HG03354 (cell line): Measurements from ENCODE around the gene MMS19.
A peak's percentile ranks its signal among the peaks of the same experiment; 100 is the strongest.

Experiments used
- ATAC-seq: cut with Tn5 transposase; IDR thresholded peaks from one replicate; pipeline ENCODE4 v1.9.1; 2021; ENCODE audit warnings: mild to moderate bottlenecking; ENCODE audit not compliant: unreplicated experiment, poor library complexity, severe bottlenecking

The MMS19 gene, protein sequence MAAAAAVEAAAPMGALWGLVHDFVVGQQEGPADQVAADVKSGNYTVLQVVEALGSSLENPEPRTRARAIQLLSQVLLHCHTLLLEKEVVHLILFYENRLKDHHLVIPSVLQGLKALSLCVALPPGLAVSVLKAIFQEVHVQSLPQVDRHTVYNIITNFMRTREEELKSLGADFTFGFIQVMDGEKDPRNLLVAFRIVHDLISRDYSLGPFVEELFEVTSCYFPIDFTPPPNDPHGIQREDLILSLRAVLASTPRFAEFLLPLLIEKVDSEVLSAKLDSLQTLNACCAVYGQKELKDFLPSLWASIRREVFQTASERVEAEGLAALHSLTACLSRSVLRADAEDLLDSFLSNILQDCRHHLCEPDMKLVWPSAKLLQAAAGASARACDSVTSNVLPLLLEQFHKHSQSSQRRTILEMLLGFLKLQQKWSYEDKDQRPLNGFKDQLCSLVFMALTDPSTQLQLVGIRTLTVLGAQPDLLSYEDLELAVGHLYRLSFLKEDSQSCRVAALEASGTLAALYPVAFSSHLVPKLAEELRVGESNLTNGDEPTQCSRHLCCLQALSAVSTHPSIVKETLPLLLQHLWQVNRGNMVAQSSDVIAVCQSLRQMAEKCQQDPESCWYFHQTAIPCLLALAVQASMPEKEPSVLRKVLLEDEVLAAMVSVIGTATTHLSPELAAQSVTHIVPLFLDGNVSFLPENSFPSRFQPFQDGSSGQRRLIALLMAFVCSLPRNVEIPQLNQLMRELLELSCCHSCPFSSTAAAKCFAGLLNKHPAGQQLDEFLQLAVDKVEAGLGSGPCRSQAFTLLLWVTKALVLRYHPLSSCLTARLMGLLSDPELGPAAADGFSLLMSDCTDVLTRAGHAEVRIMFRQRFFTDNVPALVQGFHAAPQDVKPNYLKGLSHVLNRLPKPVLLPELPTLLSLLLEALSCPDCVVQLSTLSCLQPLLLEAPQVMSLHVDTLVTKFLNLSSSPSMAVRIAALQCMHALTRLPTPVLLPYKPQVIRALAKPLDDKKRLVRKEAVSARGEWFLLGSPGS

DNA sequence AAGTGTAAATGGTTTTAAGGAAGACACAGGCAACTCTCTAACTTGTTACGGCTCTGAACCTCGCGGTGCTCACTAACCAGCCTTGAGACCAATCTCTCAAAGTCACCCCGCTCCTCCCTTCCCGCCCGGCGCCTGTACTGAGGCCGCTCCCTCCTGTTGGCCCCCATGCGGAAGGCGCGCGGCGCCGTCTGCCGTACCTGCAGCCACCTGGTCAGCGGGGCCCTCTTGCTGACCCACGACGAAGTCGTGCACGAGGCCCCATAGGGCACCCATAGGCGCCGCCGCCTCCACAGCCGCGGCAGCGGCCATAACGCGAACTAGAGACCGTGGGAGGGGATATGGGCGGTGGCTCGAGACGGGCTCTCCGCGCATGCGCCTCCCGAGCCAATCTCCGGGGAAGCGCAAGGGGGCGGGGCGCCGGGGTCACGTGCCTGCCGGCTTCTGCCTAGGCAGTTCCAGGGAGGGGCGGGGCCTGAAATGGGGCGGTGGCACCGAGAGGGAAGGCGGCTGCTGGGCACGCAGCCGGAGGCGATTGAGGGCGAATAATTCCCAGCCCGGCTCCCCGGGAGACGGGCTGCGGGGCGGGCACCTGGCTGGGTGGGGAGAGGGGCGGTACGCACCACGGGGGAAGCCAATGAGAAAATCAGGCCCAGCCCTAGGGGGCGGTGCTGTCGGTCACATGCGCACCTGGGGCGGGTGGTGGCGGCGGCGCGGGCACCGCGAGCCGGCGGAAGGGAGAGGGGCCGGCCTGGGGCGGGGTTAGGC is at the start of gene MMS19:
Gene MMS19, minus strand, starts transcription at position 347 of the 765 bp plus-strand sequence. Its CDS starts 38 bp downstream, at position 309.
- peak; percentile 94 for ATAC-seq

DNA sequence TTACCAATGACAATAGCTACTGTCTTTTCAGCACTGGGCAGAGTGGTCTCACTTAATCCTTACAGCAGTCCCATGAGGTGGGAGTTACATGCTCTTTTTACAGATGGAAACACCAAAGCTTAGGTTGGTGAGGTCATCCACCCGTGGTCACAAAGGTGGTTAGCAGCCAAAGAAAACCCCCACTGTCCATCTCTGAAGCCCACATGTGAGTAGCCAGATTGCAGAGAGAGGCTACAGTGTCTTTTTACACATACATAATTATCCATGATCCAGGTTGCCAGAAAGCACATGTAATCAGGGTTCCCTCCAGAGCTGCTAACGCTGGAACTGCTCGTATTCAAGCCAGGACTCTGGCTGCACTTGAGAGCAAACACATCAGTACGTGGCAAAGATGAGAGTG is 49.7 kb upstream of the MMS19 start:
- no peak for ATAC-seq

DNA sequence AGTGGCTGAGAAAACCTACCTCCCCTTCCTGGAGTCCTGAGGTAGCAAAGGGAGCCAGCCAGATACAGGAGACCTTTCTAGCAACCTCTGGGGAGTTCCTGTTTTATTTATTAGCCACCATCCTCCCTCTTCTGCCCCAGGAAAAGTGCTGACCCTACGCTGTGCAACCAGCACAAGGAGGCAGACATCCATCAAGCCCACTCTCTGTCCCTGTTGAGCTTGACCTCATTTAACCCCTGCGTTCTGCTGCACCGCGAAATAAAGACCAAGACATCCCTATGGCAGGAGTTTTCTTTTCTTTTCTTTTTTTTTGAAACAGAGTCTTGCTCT is 49.0 kb upstream of the MMS19 start:
- ATAC-seq: no peak

DNA sequence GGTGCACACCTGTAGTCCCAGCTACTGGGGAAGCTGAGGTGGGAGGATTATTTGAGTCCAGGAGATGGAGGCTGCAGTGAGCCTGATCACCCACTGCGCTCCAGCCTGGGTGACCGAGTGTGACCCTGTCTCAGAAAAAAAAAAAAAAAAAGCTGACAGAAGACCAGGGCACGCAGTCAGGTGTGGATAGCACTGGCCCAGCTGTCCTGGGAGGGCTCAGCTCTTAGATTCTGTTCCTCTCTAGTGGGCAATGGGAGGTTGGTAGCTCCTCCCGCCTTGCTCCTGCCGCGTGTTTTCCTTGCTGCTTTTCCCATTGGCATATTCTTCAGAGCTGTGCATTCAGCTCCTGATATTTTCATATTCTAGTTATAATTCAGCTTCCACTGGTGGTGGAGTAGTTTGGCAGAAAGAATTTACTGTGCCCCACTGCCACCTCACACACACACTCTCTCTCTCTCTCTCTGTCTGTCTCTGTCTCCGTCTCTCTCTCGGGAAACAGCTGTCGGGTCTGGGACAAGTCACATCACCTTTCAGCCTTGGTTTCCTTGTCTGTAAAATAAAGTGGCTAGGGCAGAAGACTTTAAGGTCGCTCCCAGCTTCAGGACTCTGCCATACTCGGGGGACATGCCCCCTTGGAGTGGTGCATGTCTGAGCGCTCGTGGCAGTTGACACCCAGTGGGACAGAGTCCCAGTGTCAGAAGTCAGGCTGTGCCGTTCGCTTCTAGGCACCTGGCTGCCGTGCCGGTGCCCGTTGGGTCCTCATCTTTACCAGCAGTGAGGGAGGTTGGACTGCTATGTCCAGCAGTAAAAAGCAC is 48.4 kb upstream of the MMS19 start:
- no peak for ATAC-seq

DNA sequence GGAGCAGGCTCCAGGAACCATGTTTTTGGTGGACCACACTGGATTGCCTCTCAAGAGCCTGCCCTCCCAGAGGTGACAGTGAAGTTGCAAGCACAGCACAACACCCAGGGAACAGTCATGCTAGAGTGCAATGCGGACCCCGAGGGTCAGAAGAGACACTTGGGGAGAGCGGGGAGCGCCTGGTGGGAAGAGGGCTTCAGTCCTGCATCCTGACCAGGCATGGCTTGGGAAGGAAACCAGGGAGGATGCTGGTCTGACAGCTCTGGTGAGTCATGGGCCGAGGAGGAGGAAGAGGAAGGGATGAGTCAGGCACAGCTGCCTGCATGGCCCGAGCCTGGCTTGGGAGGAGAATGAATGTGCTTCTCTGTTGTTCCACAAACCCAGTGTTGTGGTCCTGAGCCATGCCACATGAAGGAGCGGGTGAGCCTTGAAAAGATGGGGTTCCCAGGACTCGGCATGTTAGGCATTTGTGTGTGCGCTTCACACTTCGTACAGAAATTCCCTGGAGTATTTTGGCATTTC is 44.9 kb upstream of the MMS19 start:
- ATAC-seq: no peak

DNA sequence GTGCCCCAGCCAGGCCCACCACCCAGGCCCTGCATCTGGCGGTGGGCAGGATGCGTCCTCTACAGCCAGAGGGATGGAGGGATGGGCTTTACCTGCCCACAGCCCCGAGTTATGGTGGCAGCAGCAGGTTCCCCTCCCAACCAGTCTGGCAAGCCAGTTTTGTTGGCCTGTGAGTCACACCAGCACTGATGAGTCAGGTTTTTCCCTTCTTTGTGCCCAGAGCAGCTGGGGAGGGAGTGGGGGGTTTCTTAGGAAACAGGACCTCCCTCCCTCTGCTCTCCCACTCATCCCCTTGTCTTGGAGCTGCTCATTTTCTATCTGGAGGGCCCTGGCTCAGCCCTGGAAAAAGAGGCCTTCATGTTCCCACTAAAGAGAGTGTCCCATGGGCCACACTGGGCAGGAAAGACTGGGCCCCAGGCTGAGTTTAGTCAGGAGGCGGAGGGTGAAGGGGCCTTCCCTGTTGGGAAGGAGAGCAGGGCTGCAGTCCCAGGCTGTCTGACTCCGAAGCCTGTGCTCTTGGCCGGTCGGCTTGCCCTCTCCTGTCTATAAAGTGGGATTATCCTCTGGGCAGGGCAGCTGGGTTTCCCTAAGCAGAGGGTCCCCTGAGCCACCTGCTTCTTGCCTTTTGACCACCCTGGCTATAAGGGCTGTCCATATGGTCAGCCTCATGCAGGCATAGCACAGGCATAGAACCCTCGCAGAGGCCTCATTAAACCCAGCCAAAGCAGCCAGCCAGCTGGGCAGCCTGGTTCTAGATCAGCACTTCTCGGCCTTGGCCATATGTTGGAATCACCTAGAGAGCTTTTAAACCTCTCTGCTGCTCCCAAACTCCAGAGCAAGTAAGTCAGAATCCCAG is 44.2 kb upstream of the MMS19 start:
- ATAC-seq: no peak

DNA sequence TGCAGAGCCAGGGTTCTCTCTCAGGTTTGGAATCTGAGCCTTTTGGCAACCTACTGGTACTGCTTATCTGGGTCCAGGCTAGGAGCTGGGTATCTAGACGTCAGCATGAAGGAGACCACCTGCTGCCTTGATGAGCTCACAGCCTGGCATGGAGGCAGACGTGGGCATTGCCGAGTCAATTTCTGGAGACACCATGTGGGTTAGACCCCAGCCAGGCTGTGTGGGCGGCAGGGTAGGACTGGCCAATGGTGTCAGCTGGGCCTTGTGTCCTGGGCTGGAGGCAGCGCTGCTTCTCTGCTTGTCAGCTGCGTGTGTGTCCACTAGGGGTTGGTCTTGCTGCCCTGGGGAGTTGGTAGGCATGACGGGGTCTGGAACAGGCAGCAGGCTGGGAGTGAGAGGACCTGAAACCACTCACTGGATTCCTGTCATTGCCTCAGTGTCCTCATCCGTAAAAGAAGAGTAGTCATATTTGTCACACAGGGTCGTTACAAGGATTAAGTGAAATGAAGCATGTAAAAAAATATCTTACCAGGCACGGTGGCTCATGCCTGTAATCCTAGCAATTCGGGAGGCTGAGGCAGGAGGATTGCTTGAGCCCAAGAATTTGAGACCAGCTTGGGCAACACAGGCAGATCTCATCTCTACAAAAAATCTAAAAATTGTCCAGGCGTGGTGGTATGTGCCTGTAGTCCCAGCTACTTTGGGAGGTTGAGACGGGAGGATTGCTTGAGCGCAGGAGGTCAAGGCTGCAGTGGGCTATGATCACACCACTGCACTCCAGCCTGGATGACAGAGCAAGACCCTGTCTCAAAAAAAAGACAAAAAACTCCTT is 42.7 kb upstream of the MMS19 start:
- no peak for ATAC-seq

DNA sequence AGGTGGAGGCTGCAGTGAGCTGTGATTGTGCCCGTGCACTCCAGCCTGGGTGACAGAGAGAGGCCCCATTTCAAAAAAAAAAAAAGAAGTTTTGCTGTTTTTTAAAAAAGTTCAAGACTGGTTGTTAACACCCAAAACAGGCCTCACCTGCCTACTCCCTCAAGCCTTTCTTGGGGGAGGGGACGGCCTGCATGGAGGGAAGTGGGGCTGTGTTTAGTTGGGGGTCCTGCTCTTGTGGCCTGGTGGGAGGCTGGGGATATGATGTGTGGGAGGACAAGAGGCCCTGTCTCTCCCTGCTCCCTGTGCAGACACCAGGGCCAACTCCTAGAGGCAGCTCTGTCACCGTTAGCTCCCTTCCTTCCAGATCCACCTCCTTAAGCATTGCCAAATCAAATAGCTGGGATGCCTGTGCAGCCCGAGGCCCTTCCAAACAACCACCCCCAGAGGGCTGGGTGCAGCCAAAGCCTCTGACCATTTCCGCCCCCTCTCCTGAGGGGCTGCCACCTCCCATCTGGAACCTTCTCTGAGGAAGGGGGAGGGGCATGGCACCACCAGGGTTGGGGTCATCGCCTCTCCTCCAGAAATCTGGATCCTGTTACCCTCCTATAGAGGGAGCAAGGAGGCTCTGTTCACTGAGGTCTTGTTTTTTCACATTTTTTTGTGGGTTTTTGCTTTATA is 41.4 kb upstream of the MMS19 start:
- ATAC-seq: no peak

DNA sequence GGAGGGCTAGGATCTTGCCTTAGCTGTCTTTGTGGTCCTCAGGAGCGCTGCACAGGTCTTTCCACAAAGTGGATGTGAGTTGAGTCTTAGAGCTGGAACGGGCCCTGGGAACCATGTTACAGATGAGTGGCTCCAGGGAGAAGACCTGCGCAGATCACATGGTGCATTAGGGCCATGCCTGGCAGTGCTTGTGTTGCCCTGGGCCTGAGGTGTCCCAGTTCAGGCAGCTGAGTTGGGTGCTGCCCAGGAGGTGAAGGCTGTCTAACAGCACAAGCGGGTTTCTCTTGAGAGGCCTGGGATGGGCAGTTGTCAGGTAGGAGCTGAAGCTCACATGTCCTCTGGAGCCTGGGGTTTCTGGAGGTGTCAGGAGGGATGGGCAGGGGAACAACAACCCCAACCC is 40.6 kb upstream of the MMS19 start:
- ATAC-seq: no peak

DNA sequence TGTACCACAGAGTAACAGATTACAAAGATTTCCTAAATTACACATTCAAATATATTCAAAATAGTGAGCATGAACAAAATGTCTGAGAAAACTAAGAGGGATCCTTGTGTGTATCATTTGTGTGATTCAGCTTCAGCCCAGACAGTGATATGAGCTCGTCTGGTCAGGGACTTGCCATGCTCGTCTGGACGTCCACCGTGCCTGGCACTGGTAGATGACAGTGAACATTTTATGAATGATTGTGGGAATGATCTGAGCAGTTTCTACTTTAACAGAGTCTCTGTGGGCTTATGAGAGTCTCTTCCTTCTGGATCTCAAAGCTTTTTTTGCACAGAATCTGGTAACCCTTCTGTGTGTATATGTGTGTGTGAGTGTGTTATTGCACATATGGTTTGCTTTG is 40.2 kb upstream of the MMS19 start:
- no peak for ATAC-seq

DNA sequence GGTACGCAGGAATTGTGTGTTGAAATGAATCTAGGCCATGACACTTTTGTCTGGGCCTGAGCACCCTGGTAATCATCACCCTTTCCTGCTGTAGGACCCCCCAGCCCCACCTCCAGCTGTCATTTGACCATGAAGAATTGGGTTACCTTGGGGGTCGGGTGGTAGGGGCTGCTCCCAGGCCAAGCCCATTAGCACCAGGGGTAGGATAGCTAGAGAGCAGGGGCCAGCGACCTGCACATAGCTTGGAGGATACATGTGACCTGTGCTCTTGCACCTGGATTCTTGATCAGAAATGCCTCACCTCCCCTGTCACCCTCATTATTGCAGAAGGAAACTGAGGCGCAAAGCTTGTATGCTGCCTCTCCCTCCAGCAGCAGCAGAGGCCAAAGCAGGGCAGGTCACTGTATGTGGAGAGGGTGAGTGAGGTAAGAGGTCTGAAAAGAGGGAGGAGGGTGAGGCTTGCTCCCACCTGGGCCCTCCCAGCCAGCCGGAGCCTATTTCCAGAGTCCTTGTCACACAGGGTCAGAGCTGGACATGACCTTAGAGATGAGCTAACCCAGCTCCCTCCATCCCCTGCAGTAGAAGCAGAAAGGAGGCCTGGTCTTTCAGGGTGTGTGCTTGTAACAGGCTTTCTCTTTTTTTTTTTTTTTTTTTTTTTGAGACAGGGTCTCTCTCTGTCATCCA is 39.1 kb upstream of the MMS19 start:
- no peak for ATAC-seq

DNA sequence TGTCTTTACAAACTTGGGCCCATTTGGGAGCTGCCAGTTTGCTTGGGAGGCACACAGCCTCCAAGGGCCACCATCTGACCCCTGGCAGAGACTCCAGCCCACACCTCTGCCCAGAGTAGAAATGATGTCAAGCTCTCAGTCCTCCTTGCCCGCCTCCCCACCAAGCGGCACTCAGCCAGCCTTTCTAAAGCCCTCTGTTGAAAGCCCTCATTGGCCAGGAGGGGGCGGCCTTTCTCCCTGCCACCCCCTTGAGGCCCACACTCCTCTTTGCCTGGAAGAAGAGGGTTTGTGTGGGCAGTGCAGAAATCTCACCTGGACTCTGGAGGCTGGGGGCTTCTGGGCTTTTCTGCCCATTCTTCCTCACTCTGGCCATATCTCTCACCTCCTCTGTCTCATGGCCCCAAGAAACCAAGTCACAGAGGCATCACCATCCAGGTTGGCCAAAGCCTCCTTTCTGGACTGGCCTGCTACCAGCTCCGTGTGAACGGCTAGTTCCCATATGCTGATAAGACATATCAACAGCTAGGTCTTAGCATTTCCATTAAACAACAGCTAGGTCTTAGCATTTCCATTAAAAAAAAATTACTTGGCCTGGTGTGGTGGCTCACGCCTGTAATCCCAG is 36.6 kb upstream of the MMS19 start:
- no peak for ATAC-seq

DNA sequence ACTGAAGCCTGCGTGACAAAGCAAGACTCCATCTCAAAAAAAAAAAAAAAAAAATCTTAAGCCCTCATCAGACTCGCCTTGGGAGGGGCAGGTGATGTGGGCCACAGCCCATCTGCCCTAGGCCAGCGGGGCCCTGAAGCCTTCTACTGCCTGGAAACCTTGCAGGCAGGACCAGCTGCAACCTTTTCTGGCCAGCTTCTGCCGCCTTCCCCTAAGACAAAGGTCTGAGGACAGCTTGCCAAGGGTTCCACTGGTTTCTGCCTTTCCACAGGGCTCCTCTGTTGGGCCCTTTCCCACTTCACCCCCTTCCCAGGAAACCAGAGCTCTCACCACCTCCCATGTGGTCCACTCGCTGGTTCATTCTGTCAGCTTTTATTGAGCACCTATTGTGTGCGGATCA is 35.7 kb upstream of the MMS19 start:
- no peak for ATAC-seq

DNA sequence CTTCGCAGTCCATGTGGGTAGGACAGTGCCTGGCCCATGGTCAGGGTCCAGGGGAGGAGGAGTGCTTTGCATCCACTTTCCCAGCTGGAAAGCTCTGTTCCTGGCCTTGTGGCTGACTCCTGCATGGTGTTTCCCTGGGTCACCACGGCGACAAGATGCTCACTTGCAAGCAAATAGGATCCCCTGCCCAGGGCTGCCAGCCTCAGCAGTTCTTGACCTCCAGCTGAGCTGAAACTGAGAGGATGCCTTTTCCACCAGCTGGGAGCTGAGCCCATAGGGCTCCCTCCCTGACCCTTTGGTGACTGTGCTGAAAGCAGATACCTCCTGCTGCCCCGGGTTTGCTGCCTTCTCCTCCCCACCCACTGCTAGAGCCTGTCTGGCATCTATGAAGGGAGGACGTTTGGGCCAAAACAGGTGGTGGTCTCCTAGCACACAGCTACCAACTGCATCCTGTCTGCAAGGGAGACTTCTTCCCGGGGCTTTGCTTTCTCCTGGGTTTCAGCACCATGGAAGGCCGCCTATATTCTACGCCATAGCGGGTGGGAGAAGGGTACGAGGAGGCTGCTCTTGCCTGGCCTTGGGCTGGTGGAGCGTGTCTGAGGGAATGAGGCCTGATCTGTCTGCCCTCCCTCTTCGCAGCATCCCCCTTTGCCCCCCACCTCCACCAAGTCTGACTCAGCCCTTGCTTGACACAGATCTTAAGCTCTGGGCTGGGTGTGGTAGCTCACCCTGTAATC is 34.9 kb upstream of the MMS19 start:
- no peak for ATAC-seq

DNA sequence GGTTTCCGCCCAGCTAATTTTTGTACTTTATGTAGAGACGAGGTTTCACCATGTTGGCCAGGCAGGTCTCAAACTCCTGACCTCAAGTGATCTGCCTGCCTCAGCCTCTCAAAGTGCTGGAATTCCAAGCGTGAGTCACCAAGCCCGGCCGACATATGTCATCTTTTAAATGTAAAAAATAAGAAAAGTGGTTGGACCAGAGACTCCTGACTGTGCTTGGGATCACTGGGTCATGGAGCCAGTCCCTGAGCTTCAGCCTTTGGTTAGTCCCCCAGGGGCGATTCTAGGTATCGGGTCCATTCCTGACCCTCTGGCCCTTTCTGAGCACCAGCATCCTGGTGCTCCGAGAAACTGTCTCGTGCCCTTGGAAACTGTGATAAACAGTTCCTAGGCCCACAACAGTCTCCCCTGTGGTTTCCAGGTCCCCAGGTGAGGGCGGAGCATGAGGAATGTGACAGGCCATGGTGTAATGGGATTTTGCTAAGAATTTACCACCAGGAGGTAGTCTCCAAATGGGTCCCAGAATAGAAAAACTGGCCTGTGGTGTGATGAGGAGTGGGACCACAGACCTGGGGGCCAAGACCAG is 33.3 kb upstream of the MMS19 start:
- ATAC-seq: no peak
